Fibroblast of lung (primary cell): ENCODE measurements around the gene DDX10.

Source experiments
- EZH2 ChIP-seq: IDR thresholded peaks from 2 replicates; pipeline ENCODE4 v1.5.1; 2012; ENCODE audit warnings: low read length, control low read depth, mild to moderate bottlenecking; ENCODE audit errors: missing control alignments
- TF ChIP-seq, protein P1 (sequence below), 2 donors: IDR thresholded peaks in 1 of 2; conservative IDR thresholded peaks in 1 of 2; 1 replicate in 1 of 2; 2 replicates in 1 of 2; pipeline ENCODE4 v1.5.1; 2011 to 2012; ENCODE audit warnings: low read length in 2 of 2, control low read depth in 1 of 2, inconsistent platforms in 1 of 2, low read depth in 1 of 2, mild to moderate bottlenecking in 1 of 2

DNA sequence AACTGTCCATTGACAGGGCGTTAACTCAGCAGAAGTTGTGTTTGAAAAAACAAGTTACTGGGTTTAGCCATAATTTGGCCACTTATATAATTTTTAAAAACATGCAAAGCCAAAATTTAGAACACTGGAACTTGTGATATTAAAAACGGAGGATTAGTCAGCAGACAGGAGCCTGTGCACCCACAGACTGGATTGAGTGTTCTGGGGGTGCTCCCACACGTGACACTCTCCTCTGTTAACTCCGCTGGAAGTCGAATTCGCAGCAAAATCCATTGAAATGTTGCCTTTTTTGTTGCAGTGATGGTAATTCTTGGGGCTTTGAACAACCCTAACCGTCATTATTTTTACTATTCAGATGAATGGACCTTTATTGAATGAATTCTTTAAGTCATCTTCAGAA is 269.8 kb downstream of the DDX10 start:
- TF ChIP-seq, protein P1, sequence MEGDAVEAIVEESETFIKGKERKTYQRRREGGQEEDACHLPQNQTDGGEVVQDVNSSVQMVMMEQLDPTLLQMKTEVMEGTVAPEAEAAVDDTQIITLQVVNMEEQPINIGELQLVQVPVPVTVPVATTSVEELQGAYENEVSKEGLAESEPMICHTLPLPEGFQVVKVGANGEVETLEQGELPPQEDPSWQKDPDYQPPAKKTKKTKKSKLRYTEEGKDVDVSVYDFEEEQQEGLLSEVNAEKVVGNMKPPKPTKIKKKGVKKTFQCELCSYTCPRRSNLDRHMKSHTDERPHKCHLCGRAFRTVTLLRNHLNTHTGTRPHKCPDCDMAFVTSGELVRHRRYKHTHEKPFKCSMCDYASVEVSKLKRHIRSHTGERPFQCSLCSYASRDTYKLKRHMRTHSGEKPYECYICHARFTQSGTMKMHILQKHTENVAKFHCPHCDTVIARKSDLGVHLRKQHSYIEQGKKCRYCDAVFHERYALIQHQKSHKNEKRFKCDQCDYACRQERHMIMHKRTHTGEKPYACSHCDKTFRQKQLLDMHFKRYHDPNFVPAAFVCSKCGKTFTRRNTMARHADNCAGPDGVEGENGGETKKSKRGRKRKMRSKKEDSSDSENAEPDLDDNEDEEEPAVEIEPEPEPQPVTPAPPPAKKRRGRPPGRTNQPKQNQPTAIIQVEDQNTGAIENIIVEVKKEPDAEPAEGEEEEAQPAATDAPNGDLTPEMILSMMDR (conservative IDR thresholded peaks at IDR 0.05 in 1 of 2, IDR thresholded peaks at IDR 0.05 in 1 of 2; ENCODE audit: low read depth in 1 of 2, low read length in 2 of 2), result no peak
- no peak for TF ChIP-seq EZH2
